M059J (cell line): Measurements from ENCODE around the gene EWSR1. TPM values are rescaled to one million over a fixed set of nuclear protein-coding genes. Genes with fewer than 3 reads are reported as not detected.

Source experiments
- total RNA-seq: library from RNA; depleted of rRNA; stranded (reverse); fragments of >200 nt; shearing (Covaris generic); gene quantifications from 2 replicates; pipeline ENCODE4 v1.2.3, GENCODE V29; 2014; rRNA removed

Gene EWSR1
- total RNA-seq, 1 experiment from 2014 or later: 179 TPM

Other genes starting within 250 kb of the EWSR1 start
- gene C22orf31, start 206.4 kb upstream of the EWSR1 start, total RNA-seq: not detected in 2 replicates
- 3.7 and 6.8 TPM in 2 replicates for gene KREMEN1, start 195.2 kb upstream of the EWSR1 start, total RNA-seq
- 0.07 TPM in 1 of 2 replicates, not detected in the other for gene EMID1, start 62.4 kb upstream of the EWSR1 start, total RNA-seq
- 17.7 and 33.1 TPM in 2 replicates for gene RHBDD3, start 287 bp upstream of the EWSR1 start, total RNA-seq
- 10.2 and 17.2 TPM in 2 replicates for gene GAS2L1, start 38.4 kb downstream of the EWSR1 start, total RNA-seq
- gene RASL10A, start 47.4 kb downstream of the EWSR1 start, total RNA-seq: 0.07 TPM in 1 of 2 replicates, not detected in the other
- gene AP1B1, start 120.3 kb downstream of the EWSR1 start, total RNA-seq: 33.8 and 65.6 TPM in 2 replicates
- gene RFPL1, start 170.3 kb downstream of the EWSR1 start, total RNA-seq: not detected in 2 replicates
- not detected in 2 replicates for gene NEFH, start 211.9 kb downstream of the EWSR1 start, total RNA-seq